Uterus (tissue), 4 donors: ENCODE measurements around the gene ALB. TPM values are rescaled to one million over a fixed set of nuclear protein-coding genes. Genes with fewer than 3 reads are reported as not detected.

Source experiments
- DNase-seq, 2 donors: peaks; one replicate each; pipeline ENCODE4 v3.0.0-alpha.2; 2019 to 2020
- H3K27ac ChIP-seq, 2 donors: fragments of 200-600 bp; sonication (generic); 1 replicate in 1 of 2; 2 replicates in 1 of 2; pipeline ENCODE4 v1.5.1; 2016 to 2018
- H3K27me3 ChIP-seq, 2 donors: fragments of 200-600 bp; sonication (generic); one replicate each; pipeline ENCODE4 v1.5.1; 2018 to 2019; ENCODE audit warnings: control low read depth in 1 of 2
- H3K36me3 ChIP-seq, 2 donors: fragments of 200-600 bp; sonication (generic); one replicate each; pipeline ENCODE4 v1.5.1; 2019; ENCODE audit warnings: control low read depth in 1 of 2
- H3K4me1 ChIP-seq, 2 donors: fragments of 200-600 bp; sonication (generic); one replicate each; pipeline ENCODE4 v1.5.1; 2018 to 2019; ENCODE audit warnings: control low read depth in 1 of 2
- H3K4me3 ChIP-seq, 2 donors: fragments of 200-600 bp; sonication (generic); 1 replicate in 1 of 2; 2 replicates in 1 of 2; pipeline ENCODE4 v1.5.1; 2018 to 2019; ENCODE audit warnings: mild to moderate bottlenecking in 1 of 2
- H3K9me3 ChIP-seq, 2 donors: fragments of 200-600 bp; sonication (generic); one replicate each; pipeline ENCODE4 v1.5.1; 2019; ENCODE audit warnings: control low read depth in 1 of 2
- POLR2A ChIP-seq, 2 donors: fragments of 450-650 bp; IDR thresholded peaks; one replicate each; pipeline ENCODE4 v1.6.1; 2016; ENCODE audit warnings: antibody characterized with exemption in 2 of 2, mild to moderate bottlenecking in 1 of 2, moderate library complexity in 1 of 2
- intact Hi-C: fragments of 100-400 bp; cut with DNase I; formaldehyde crosslinking; loops from one replicate; pipeline ENCODE4 v1.15.1; 2023; ENCODE audit warnings: low total_unique reads
- total RNA-seq, 4 donors: library from RNA; depleted of rRNA in 3 of 4; stranded (reverse); fragments of >200 nt in 3 of 4; gene quantifications; one replicate each; pipeline versions ENCODE4 v1.1.0 to v1.2.4, GENCODE V29; 2014 to 2023
- TF ChIP-seq, protein P1 (sequence below), 4 experiments: fragments of 200-600 bp in 2 of 4; fragments of 450-650 bp in 2 of 4; sonication (generic) in 2 of 4; IDR thresholded peaks; one replicate each; pipeline ENCODE4 v1.5.1; 2016 to 2019; ENCODE audit warnings: antibody characterized with exemption in 4 of 4, mild to moderate bottlenecking in 2 of 4, moderate library complexity in 1 of 4
- donor health status: DM: yes; HTN: yes; CAD: no.

ALB gene
- total RNA-seq, 4 donors from 2014 or later: 5.0 to 11.3 TPM; not detected in 2

DNA sequence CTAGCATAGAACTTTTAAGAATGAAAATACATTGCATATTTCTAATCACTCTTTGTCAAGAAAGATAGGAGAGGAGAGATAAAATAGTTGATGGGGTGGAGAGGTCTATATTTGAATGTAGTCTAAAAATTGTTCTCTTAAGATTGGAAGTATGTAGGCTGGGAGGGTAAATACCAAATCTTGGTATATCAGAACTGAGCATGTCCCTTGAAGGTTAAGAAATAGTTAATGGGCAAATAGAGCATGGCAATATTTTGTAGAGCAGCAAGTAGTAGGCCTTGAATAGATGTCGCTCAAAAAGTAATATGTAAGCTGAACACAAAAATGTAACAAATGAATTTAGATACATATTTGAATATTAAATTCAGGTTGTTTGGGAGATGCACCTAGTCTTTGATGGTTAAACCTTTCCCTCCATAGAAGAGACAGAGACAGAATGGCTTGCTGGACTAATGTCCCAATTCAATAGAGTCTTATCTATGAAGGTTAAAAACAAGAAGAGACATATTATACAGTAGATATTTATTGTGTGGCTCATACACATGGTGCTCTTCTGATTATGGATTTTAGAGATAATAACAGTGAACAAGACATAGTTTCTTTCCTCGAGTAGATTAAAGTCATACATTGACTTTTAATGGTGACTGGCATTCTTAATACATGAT, 12.5 kb downstream of the ALB start:
- Histone ChIP-seq H3K4me3 (no peak overlapping the region), H3K9me3 (no peaks in the 10 kb centered on the region), H3K27me3 (no peaks in the 10 kb centered on the region), H3K36me3 (no peaks in the 10 kb centered on the region), H3K27ac (no peak overlapping the region), H3K4me1 (no peaks in the 10 kb centered on the region)
- intact Hi-C loops: no loop called here
- DNase-seq: no peak
- TF ChIP-seq, protein P1, sequence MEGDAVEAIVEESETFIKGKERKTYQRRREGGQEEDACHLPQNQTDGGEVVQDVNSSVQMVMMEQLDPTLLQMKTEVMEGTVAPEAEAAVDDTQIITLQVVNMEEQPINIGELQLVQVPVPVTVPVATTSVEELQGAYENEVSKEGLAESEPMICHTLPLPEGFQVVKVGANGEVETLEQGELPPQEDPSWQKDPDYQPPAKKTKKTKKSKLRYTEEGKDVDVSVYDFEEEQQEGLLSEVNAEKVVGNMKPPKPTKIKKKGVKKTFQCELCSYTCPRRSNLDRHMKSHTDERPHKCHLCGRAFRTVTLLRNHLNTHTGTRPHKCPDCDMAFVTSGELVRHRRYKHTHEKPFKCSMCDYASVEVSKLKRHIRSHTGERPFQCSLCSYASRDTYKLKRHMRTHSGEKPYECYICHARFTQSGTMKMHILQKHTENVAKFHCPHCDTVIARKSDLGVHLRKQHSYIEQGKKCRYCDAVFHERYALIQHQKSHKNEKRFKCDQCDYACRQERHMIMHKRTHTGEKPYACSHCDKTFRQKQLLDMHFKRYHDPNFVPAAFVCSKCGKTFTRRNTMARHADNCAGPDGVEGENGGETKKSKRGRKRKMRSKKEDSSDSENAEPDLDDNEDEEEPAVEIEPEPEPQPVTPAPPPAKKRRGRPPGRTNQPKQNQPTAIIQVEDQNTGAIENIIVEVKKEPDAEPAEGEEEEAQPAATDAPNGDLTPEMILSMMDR (IDR thresholded peaks at IDR 0.05): no peak
- no peak for TF ChIP-seq POLR2A (IDR thresholded peaks at IDR 0.05)

DNA sequence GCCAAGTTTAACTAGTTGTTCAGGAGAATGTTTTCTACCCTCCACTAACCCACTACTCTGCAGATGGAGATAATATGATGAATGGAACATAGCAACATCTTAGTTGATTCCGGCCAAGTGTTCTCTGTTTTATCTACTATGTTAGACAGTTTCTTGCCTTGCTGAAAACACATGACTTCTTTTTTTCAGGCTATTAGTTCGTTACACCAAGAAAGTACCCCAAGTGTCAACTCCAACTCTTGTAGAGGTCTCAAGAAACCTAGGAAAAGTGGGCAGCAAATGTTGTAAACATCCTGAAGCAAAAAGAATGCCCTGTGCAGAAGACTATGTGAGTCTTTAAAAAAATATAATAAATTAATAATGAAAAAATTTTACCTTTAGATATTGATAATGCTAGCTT, 13.3 kb downstream of the ALB start:
- DNase-seq: no peak
- Histone ChIP-seq H3K27ac (no peak overlapping the region), H3K36me3 (no peaks in the 10 kb centered on the region), H3K4me3 (no peak overlapping the region), H3K9me3 (no peaks in the 10 kb centered on the region), H3K4me1 (no peaks in the 10 kb centered on the region), H3K27me3 (no peaks in the 10 kb centered on the region)
- intact Hi-C loops: no loop called here
- TF ChIP-seq, protein P1 (IDR thresholded peaks at IDR 0.05): no peak
- TF ChIP-seq POLR2A (IDR thresholded peaks at IDR 0.05): no peak

DNA sequence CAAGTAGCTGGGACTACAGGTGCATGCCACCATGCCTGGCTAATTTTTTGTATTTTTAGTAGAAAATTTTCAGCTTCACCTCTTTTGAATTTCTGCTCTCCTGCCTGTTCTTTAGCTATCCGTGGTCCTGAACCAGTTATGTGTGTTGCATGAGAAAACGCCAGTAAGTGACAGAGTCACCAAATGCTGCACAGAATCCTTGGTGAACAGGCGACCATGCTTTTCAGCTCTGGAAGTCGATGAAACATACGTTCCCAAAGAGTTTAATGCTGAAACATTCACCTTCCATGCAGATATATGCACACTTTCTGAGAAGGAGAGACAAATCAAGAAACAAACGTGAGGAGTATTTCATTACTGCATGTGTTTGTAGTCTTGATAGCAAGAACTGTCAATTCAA, 13.9 kb downstream of the ALB start:
- intact Hi-C loops: no loop called here
- no peaks in the 10 kb centered on the region for H3K36me3 ChIP-seq
- no peak overlapping the region for H3K27ac ChIP-seq
- no peak overlapping the region for H3K4me3 ChIP-seq
- H3K27me3 ChIP-seq: no peaks in the 10 kb centered on the region
- no peak for DNase-seq
- TF ChIP-seq, protein P1 (IDR thresholded peaks at IDR 0.05): no peak
- no peak for TF ChIP-seq POLR2A (IDR thresholded peaks at IDR 0.05)
- no peaks in the 10 kb centered on the region for H3K9me3 ChIP-seq
- H3K4me1 ChIP-seq: no peaks in the 10 kb centered on the region

DNA sequence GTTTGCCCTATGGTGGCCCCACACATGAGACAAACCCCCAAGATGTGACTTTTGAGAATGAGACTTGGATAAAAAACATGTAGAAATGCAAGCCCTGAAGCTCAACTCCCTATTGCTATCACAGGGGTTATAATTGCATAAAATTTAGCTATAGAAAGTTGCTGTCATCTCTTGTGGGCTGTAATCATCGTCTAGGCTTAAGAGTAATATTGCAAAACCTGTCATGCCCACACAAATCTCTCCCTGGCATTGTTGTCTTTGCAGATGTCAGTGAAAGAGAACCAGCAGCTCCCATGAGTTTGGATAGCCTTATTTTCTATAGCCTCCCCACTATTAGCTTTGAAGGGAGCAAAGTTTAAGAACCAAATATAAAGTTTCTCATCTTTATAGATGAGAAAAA, 14.6 kb downstream of the ALB start:
- Histone ChIP-seq H3K27ac (no peak overlapping the region), H3K4me1 (no peaks in the 10 kb centered on the region), H3K4me3 (no peak overlapping the region), H3K36me3 (no peaks in the 10 kb centered on the region), H3K9me3 (no peaks in the 10 kb centered on the region), H3K27me3 (no peaks in the 10 kb centered on the region)
- TF ChIP-seq, protein P1 (IDR thresholded peaks at IDR 0.05): no peak
- TF ChIP-seq POLR2A (IDR thresholded peaks at IDR 0.05): no peak
- no peak for DNase-seq
- intact Hi-C loops: no loop called here

DNA sequence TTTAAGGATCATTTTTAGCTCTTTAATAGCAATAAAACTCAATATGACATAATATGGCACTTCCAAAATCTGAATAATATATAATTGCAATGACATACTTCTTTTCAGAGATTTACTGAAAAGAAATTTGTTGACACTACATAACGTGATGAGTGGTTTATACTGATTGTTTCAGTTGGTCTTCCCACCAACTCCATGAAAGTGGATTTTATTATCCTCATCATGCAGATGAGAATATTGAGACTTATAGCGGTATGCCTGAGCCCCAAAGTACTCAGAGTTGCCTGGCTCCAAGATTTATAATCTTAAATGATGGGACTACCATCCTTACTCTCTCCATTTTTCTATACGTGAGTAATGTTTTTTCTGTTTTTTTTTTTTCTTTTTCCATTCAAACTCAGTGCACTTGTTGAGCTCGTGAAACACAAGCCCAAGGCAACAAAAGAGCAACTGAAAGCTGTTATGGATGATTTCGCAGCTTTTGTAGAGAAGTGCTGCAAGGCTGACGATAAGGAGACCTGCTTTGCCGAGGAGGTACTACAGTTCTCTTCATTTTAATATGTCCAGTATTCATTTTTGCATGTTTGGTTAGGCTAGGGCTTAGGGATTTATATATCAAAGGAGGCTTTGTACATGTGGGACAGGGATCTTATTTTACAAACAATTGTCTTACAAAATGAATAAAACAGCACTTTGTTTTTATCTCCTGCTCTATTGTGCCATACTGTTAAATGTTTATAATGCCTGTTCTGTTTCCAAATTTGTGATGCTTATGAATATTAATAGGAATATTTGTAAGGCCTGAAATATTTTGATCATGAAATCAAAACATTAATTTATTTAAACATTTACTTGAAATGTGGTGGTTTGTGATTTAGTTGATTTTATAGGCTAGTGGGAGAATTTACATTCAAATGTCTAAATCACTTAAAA, 15.3 kb downstream of the ALB start:
- H3K4me1 ChIP-seq: no peaks in the 10 kb centered on the region
- H3K4me3 ChIP-seq: no peak overlapping the region
- intact Hi-C loops: no loop called here
- H3K27ac ChIP-seq: no peak overlapping the region
- no peak for TF ChIP-seq POLR2A (IDR thresholded peaks at IDR 0.05)
- TF ChIP-seq, protein P1 (IDR thresholded peaks at IDR 0.05): no peak
- H3K9me3 ChIP-seq: no peaks in the 10 kb centered on the region
- no peak for DNase-seq
- H3K27me3 ChIP-seq: no peaks in the 10 kb centered on the region
- H3K36me3 ChIP-seq: no peaks in the 10 kb centered on the region
